ENCODE data around the gene MLEC. TPM values are rescaled to one million over a fixed set of nuclear protein-coding genes. Genes with fewer than 3 reads are reported as not detected.

Gene MLEC
- total and polyA plus RNA-seq, 10 donors, result 7.7 to 117 (median 68.9) TPM

GRCh38 chr12:120658286-120659150 lies 28.4 kb upstream of the MLEC start:
- TF ChIP-seq POLR2AphosphoS5 (IDR thresholded peaks at IDR 0.05) (no peak), CTCF (IDR thresholded peaks at IDR 0.05 in 8 of 11, conservative IDR thresholded peaks at IDR 0.05 in 3 of 11) (no peak), POLR2A (IDR thresholded peaks at IDR 0.05) (no peak)
- Histone ChIP-seq H3K4me3 (no peak overlapping the region), H3K27ac (no peak overlapping the region), H3K4me1 (peaks cover 0 to 35% (median 14%) of the 10 kb centered on the region in 6 donors), H3K9me3 (no peaks in the 10 kb centered on the region), H3K36me3 (no peaks in the 10 kb centered on the region), H3K27me3 (replicated peaks in 1 of 7) (peaks cover 0 to 2% (median 0%) of the 10 kb centered on the region in 7 donors)
- WGBS, 5 donors, result 89 to 94% (median 91%) methylated on average over 19 to 22 of the region's 22 CpGs
- intact Hi-C loops (cut with DNase I; ENCODE audit: low total_unique reads), result no loop called here
- no peak for DNase-seq

GRCh38 chr12:120659151-120659525 lies 27.8 kb upstream of the MLEC start:
- H3K9me3 ChIP-seq, result no peaks in the 10 kb centered on the region
- intact Hi-C loops (cut with DNase I; ENCODE audit: low total_unique reads), result no loop called here
- WGBS, 5 donors, result 51 to 69% (median 62%) methylated on average over 8 of the region's 8 CpGs
- H3K27me3 ChIP-seq (replicated peaks in 1 of 7), result no peaks in the 10 kb centered on the region
- H3K36me3 ChIP-seq, result no peaks in the 10 kb centered on the region
- peak overlapping the region in 1 of 8 donors; percentile 16 for H3K27ac ChIP-seq
- no peak for DNase-seq
- H3K4me3 ChIP-seq, result no peak overlapping the region
- TF ChIP-seq POLR2AphosphoS5 (IDR thresholded peaks at IDR 0.05) (peak in 1 of 3 donors; percentile 31), CTCF (IDR thresholded peaks at IDR 0.05 in 8 of 11, conservative IDR thresholded peaks at IDR 0.05 in 3 of 11) (no peak)
- peaks cover 0 to 34% (median 14%) of the 10 kb centered on the region in 6 donors for H3K4me1 ChIP-seq

GRCh38 chr12:120661432-120661831 lies 25.5 kb upstream of the MLEC start:
- TF ChIP-seq POLR2A (IDR thresholded peaks at IDR 0.05) (no peak), CTCF (IDR thresholded peaks at IDR 0.05 in 8 of 11, conservative IDR thresholded peaks at IDR 0.05 in 3 of 11) (no peak), POLR2AphosphoS5 (IDR thresholded peaks at IDR 0.05) (no peak)
- WGBS, 5 donors, result 48 to 95% (median 68%) methylated on average over 2 of the region's 2 CpGs
- H3K4me3 ChIP-seq, result no peak overlapping the region
- intact Hi-C loops (cut with DNase I; ENCODE audit: low total_unique reads), result no loop called here
- DNase-seq, result no peak
- no peak overlapping the region for H3K27ac ChIP-seq
- no peaks in the 10 kb centered on the region for H3K27me3 ChIP-seq (replicated peaks in 1 of 7)
- H3K36me3 ChIP-seq, result no peaks in the 10 kb centered on the region
- H3K9me3 ChIP-seq, result no peaks in the 10 kb centered on the region
- peaks cover 0 to 41% (median 15%) of the 10 kb centered on the region in 6 donors for H3K4me1 ChIP-seq

GRCh38 chr12:120662879-120663278 lies 24.1 kb upstream of the MLEC start:
- TF ChIP-seq POLR2A (IDR thresholded peaks at IDR 0.05) (no peak), POLR2AphosphoS5 (IDR thresholded peaks at IDR 0.05) (no peak), CTCF (IDR thresholded peaks at IDR 0.05 in 8 of 11, conservative IDR thresholded peaks at IDR 0.05 in 3 of 11) (no peak)
- intact Hi-C loops (cut with DNase I; ENCODE audit: low total_unique reads), result no loop called here
- DNase-seq, result no peak
- Histone ChIP-seq H3K4me1 (peaks cover 0 to 41% (median 15%) of the 10 kb centered on the region in 6 donors), H3K4me3 (no peak overlapping the region), H3K36me3 (no peaks in the 10 kb centered on the region), H3K27ac (no peak overlapping the region), H3K27me3 (replicated peaks in 1 of 7) (no peaks in the 10 kb centered on the region), H3K9me3 (no peaks in the 10 kb centered on the region)
- 39 to 53% (median 45%) methylated on average over 3 of the region's 3 CpGs for WGBS, 5 donors
